Neural cell (in vitro differentiated cells): Measurements from ENCODE around the gene CBX2. TPM values are rescaled to one million over a fixed set of nuclear protein-coding genes. Genes with fewer than 3 reads are reported as not detected.

Experiments used
- H2AFZ ChIP-seq: fragments of 200-600, 300-800 bp; sonication (generic), shearing (Covaris generic); 2 replicates; pipeline ENCODE4 v1.6.0; 2014; ENCODE audit warnings: low read depth, mild to moderate bottlenecking, antibody characterized with exemption, low read length, moderate library complexity
- H3F3A ChIP-seq: fragments of 200-600 bp; shearing (Covaris generic); 2 replicates; pipeline ENCODE4 v1.6.1; 2016; ENCODE audit warnings: mild to moderate bottlenecking, moderate library complexity, mixed read lengths, antibody characterized with exemption, low read length; ENCODE audit not compliant: insufficient read depth, poor library complexity, severe bottlenecking
- H3K27ac ChIP-seq: fragments of 200-600, 300-800 bp; sonication (generic), shearing (Covaris generic); 2 replicates; pipeline ENCODE4 v1.5.1; 2014; ENCODE audit warnings: mild to moderate bottlenecking, low read length, moderate library complexity
- H3K27me3 ChIP-seq: fragments of 300-800, 200-600 bp; sonication (generic), shearing (Covaris generic); 2 replicates; pipeline ENCODE4 v1.6.0; 2014; ENCODE audit warnings: mild to moderate bottlenecking, low read depth, low read length, moderate library complexity; ENCODE audit not compliant: insufficient read depth
- H3K36me3 ChIP-seq: fragments of 300-800, 200-600 bp; sonication (generic), shearing (Covaris generic); 2 replicates; pipeline ENCODE4 v1.5.1; 2014; ENCODE audit warnings: mild to moderate bottlenecking, antibody characterized with exemption, low read length, moderate library complexity; ENCODE audit not compliant: insufficient read depth
- H3K4me2 ChIP-seq: fragments of 300-800, 200-600 bp; sonication (generic), shearing (Covaris generic); 2 replicates; pipeline ENCODE4 v1.6.0; 2014; ENCODE audit warnings: mild to moderate bottlenecking, low read length
- H3K4me3 ChIP-seq: fragments of 300-800, 200-600 bp; sonication (generic), shearing (Covaris generic); 2 replicates; pipeline ENCODE4 v1.5.1; 2014; ENCODE audit warnings: mild to moderate bottlenecking, low read length, moderate library complexity
- H3K79me2 ChIP-seq: fragments of 200-600 bp; shearing (Covaris generic); replicated peaks from 2 replicates; pipeline ENCODE4 v1.6.0; 2014; ENCODE audit warnings: mild to moderate bottlenecking, low read length, moderate library complexity; ENCODE audit not compliant: insufficient read depth
- H3K9ac ChIP-seq: fragments of 300-800, 200-600 bp; sonication (generic), shearing (Covaris generic); 2 replicates; pipeline ENCODE4 v1.6.1; 2016; ENCODE audit warnings: mild to moderate bottlenecking, low read length, mixed read lengths
- H3K9me2 ChIP-seq: fragments of 200-600 bp; shearing (Covaris generic); 2 replicates; pipeline ENCODE4 v1.6.1; 2016; ENCODE audit warnings: mild to moderate bottlenecking, low read length, mixed read lengths; ENCODE audit not compliant: insufficient read depth
- H3K9me3 ChIP-seq: fragments of 200-600, 300-800 bp; sonication (generic), shearing (Covaris generic); 2 replicates; pipeline ENCODE4 v1.6.1; 2016; ENCODE audit warnings: mild to moderate bottlenecking, mixed run types, low read length, moderate library complexity, mixed read lengths
- H4K20me1 ChIP-seq: fragments of 200-600 bp; shearing (Covaris generic); 2 replicates; pipeline ENCODE4 v1.6.1; 2016; ENCODE audit warnings: mild to moderate bottlenecking, mixed run types; ENCODE audit not compliant: insufficient read depth
- EP300 ChIP-seq: fragments of 450-650 bp; conservative IDR thresholded peaks from 2 replicates; pipeline ENCODE4 v1.6.1; 2014; ENCODE audit warnings: antibody characterized with exemption, mild to moderate bottlenecking, moderate library complexity; ENCODE audit not compliant: poor library complexity, severe bottlenecking
- EZH2 ChIP-seq: fragments of 200-600, 300-800 bp; shearing (Covaris generic), sonication (generic); IDR thresholded peaks from 2 replicates; pipeline ENCODE4 v1.6.1; 2014; ENCODE audit warnings: antibody characterized with exemption, low read length, borderline replicate concordance, mild to moderate bottlenecking; ENCODE audit not compliant: insufficient read depth, poor library complexity, severe bottlenecking
- MXI1 ChIP-seq: fragments of 450-650 bp; conservative IDR thresholded peaks from 2 replicates; pipeline ENCODE4 v1.6.1; 2014; ENCODE audit warnings: antibody characterized with exemption, mild to moderate bottlenecking; ENCODE audit not compliant: poor library complexity, severe bottlenecking
- POLR2AphosphoS5 ChIP-seq: IDR thresholded peaks from 2 replicates; pipeline ENCODE4 v1.6.1; 2012
- RAD21 ChIP-seq: fragments of 450-650 bp; conservative IDR thresholded peaks from 2 replicates; pipeline ENCODE4 v1.6.1; 2014; ENCODE audit warnings: antibody characterized with exemption, mild to moderate bottlenecking, moderate library complexity
- SMC3 ChIP-seq: fragments of 450-650 bp; conservative IDR thresholded peaks from 2 replicates; pipeline ENCODE4 v1.6.1; 2014; ENCODE audit warnings: antibody characterized with exemption, mild to moderate bottlenecking, moderate library complexity; ENCODE audit not compliant: poor library complexity
- polyA plus RNA-seq: library from polyadenylated mRNA; depleted of rRNA; stranded (reverse); fragments of >200 nt; gene quantifications from 2 replicates; pipeline ENCODE4 v1.2.3, GENCODE V29; 2014
- TF ChIP-seq, protein P1 (sequence below): fragments of 450-650 bp; IDR thresholded peaks from 2 replicates; pipeline ENCODE4 v1.5.1; 2014; ENCODE audit warnings: antibody characterized with exemption, mild to moderate bottlenecking, moderate library complexity; ENCODE audit not compliant: poor library complexity, severe bottlenecking
- TF ChIP-seq, protein P2 (sequence below): IDR thresholded peaks from 2 replicates; pipeline ENCODE4 v1.6.1; 2012; ENCODE audit warnings: borderline replicate concordance

The CBX2 gene
- polyA plus RNA-seq, 1 donor from 2014 or later, result 16.9 TPM

GRCh38 chr17:79799174-79799537 lies 21.2 kb downstream of the CBX2 start:
- no peak overlapping the region for H3K9ac ChIP-seq
- no peaks in the 10 kb centered on the region for H3K36me3 ChIP-seq
- TF ChIP-seq MXI1, result no peak
- no peak for TF ChIP-seq POLR2AphosphoS5
- TF ChIP-seq, protein P1, sequence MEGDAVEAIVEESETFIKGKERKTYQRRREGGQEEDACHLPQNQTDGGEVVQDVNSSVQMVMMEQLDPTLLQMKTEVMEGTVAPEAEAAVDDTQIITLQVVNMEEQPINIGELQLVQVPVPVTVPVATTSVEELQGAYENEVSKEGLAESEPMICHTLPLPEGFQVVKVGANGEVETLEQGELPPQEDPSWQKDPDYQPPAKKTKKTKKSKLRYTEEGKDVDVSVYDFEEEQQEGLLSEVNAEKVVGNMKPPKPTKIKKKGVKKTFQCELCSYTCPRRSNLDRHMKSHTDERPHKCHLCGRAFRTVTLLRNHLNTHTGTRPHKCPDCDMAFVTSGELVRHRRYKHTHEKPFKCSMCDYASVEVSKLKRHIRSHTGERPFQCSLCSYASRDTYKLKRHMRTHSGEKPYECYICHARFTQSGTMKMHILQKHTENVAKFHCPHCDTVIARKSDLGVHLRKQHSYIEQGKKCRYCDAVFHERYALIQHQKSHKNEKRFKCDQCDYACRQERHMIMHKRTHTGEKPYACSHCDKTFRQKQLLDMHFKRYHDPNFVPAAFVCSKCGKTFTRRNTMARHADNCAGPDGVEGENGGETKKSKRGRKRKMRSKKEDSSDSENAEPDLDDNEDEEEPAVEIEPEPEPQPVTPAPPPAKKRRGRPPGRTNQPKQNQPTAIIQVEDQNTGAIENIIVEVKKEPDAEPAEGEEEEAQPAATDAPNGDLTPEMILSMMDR, result no peak
- no peak for TF ChIP-seq EZH2
- TF ChIP-seq RAD21, result no peak
- TF ChIP-seq EP300, result no peak
- TF ChIP-seq, protein P2, sequence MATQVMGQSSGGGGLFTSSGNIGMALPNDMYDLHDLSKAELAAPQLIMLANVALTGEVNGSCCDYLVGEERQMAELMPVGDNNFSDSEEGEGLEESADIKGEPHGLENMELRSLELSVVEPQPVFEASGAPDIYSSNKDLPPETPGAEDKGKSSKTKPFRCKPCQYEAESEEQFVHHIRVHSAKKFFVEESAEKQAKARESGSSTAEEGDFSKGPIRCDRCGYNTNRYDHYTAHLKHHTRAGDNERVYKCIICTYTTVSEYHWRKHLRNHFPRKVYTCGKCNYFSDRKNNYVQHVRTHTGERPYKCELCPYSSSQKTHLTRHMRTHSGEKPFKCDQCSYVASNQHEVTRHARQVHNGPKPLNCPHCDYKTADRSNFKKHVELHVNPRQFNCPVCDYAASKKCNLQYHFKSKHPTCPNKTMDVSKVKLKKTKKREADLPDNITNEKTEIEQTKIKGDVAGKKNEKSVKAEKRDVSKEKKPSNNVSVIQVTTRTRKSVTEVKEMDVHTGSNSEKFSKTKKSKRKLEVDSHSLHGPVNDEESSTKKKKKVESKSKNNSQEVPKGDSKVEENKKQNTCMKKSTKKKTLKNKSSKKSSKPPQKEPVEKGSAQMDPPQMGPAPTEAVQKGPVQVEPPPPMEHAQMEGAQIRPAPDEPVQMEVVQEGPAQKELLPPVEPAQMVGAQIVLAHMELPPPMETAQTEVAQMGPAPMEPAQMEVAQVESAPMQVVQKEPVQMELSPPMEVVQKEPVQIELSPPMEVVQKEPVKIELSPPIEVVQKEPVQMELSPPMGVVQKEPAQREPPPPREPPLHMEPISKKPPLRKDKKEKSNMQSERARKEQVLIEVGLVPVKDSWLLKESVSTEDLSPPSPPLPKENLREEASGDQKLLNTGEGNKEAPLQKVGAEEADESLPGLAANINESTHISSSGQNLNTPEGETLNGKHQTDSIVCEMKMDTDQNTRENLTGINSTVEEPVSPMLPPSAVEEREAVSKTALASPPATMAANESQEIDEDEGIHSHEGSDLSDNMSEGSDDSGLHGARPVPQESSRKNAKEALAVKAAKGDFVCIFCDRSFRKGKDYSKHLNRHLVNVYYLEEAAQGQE, result no peak
- no peak for TF ChIP-seq SMC3
- no peak overlapping the region for H3K4me2 ChIP-seq
- H3F3A ChIP-seq, result no peaks in the 10 kb centered on the region
- H2AFZ ChIP-seq, result no peak overlapping the region
- H3K27me3 ChIP-seq, result peaks cover 68% of the 10 kb centered on the region
- H3K27ac ChIP-seq, result no peak overlapping the region
- no peaks in the 10 kb centered on the region for H3K9me2 ChIP-seq
- H4K20me1 ChIP-seq, result peaks cover 5% of the 10 kb centered on the region
- H3K4me3 ChIP-seq, result no peak overlapping the region
- H3K79me2 ChIP-seq, result peaks cover 19% of the 10 kb centered on the region
- H3K9me3 ChIP-seq, result no peaks in the 10 kb centered on the region

DNA sequence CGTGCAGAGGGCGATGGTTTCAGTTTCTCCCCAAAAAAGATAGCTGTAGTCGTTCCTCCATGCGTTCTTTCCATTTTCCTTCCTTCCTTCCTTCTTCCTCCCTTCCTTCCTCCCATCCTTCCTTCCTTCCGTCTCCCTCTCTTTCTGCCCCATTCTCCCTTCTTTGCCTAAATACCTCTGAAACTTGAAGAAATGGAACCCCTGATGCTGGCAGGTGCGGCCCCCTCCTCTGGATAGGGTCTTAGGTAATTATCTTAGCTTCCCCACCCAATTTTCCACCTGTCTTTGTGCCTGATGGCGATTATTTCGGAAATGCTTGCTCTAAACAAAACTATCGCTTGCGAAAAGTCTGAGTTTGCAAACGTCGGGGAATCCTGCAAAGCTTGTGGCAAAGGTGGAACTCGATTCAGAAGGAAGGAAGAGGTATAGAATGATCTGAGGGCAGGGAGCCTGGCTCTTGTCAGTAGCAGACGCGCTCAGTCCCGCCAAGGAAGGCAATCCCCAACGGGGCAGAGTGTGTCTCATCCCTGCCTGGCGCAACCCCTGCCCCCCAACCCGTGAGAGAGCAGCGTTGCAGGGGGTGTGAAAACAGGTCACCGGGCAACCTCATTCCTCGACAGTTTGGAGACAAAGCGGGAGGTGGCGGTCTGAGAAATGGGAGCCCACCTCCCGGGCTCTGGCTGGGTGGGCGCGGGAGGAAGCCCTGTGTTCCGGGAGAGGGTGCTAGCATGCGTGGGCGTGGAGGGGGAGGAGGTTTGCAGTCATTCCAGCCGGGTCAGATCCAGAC lies 21.8 kb downstream of the CBX2 start:
- Histone ChIP-seq H4K20me1 (peaks cover 1% of the 10 kb centered on the region), H3K27ac (no peak overlapping the region), H3K9ac (no peak overlapping the region), H3K36me3 (no peaks in the 10 kb centered on the region), H3K4me2 (no peak overlapping the region), H3K4me3 (no peak overlapping the region), H3K9me3 (no peaks in the 10 kb centered on the region), H3K9me2 (no peaks in the 10 kb centered on the region), H3K27me3 (peaks cover 71% of the 10 kb centered on the region), H3F3A (no peaks in the 10 kb centered on the region), H3K79me2 (peaks cover 13% of the 10 kb centered on the region), H2AFZ (no peak overlapping the region)
- TF ChIP-seq, protein P2, result no peak
- peak; percentile 30 for TF ChIP-seq EZH2
